ENCODE data around the gene GALNTL6. TPM values are rescaled to one million over a fixed set of nuclear protein-coding genes. Genes with fewer than 3 reads are reported as not detected.

GALNTL6 gene
- total and polyA plus RNA-seq, 9 of the 15 experiments (the other 6 are each of a cell fraction or from before 2014, with no cell fraction given), result 0.18 to 0.50 (median 0.29) TPM

DNA sequence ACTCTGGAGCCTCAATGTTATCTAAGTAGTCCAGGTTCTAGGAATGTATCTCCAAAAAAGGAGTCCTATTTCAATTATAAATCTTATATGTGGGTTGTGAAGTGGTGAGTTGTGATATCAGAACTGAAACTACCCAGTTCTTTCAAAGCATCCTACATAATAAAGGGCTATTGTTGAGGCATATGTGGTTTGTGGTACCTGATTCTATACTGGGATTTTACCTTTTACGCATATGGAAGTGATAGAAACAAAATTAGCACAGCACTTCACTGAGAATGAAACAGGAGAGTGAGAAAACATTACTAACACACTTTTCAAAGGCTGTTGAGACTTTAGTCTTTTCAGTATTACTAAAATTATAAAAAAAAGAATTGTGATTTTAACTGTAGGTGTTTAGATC lies 937.7 kb downstream of the GALNTL6 start (continued):
- TF ChIP-seq C11orf30 (IDR thresholded peaks at IDR 0.05; ENCODE audit: low read depth) (no peak), KLF1 (tag; IDR thresholded peaks at IDR 0.05) (no peak)

- ATAC-seq (no peak), FAIRE-seq (no peak), DNase-seq (ENCODE audit: extremely low read depth in 1 of 4, low spot score in 3 of 4) (no peak)
- Histone ChIP-seq H3K9me3 (replicated peaks; ENCODE audit: control insufficient read depth, insufficient read depth, low read depth, low read length) (peaks cover 2% of the 10 kb centered on the region; the same call in 1 of the 2 replicates), H3K4me2 (ENCODE audit: insufficient read depth, low read length) (no peak overlapping the region), H3K9ac (ENCODE audit: insufficient read depth in 1 of 2, low read depth in 2 of 2, low read length in 2 of 2) (no peak overlapping the region), H3K79me2 (ENCODE audit: control insufficient read depth, insufficient read depth, low read length) (no peaks in the 10 kb centered on the region), H3K27me3 (ENCODE audit: control insufficient read depth in 2 of 2, insufficient read depth in 2 of 2, low read length in 2 of 2) (no peaks in the 10 kb centered on the region), H3K36me3 (ENCODE audit: control insufficient read depth, insufficient read depth, low read length) (no peaks in the 10 kb centered on the region), H3K4me3 (no peak overlapping the region), H3K9me1 (ENCODE audit: control insufficient read depth, insufficient read depth, low read length) (no peaks in the 10 kb centered on the region), H4K20me1 (replicated peaks; ENCODE audit: control insufficient read depth, insufficient read depth, low read length) (no peaks in the 10 kb centered on the region), H3K4me1 (replicated peaks in 1 of 2; ENCODE audit: control insufficient read depth in 2 of 2, insufficient read depth in 2 of 2, low read length in 2 of 2) (no peaks in the 10 kb centered on the region), H2AFZ (ENCODE audit: low read depth, low read length) (no peak overlapping the region), H3K27ac (ENCODE audit: extremely low read depth, low read depth, low read length) (no peak overlapping the region)
- no TSS peak for BruUV-seq (replicated peaks)
- WGBS (ENCODE audit: insufficient coverage, low coverage, missing lambda C conversion rate), result 0% methylated on average over 2 of the region's 2 CpGs
- CTCF ChIA-PET (ENCODE audit: low intra/inter-chr PET ratio), result no interaction called here
- POLR2A ChIA-PET, result no interaction called here
- in situ Hi-C loops (cut with MboI), result no loop called here
- intact Hi-C loops (cut with micrococcal nuclease), result no loop called here
- TF ChIP-seq MYBL2 (IDR thresholded peaks at IDR 0.05; ENCODE audit: low read depth), result no peak
- no peak for TF ChIP-seq MYBL2 (CRISPR knock-in tag; IDR thresholded peaks at IDR 0.05; ENCODE audit: borderline replicate concordance)
- no peak for TF ChIP-seq CBX2 (IDR thresholded peaks at IDR 0.05; ENCODE audit: insufficient read depth, low read length, poor library complexity, severe bottlenecking)
- no peak for TF ChIP-seq RBM14 (IDR thresholded peaks at IDR 0.05; ENCODE audit: borderline replicate concordance, insufficient read depth, low read depth, low read length)
- TF ChIP-seq, protein P1, sequence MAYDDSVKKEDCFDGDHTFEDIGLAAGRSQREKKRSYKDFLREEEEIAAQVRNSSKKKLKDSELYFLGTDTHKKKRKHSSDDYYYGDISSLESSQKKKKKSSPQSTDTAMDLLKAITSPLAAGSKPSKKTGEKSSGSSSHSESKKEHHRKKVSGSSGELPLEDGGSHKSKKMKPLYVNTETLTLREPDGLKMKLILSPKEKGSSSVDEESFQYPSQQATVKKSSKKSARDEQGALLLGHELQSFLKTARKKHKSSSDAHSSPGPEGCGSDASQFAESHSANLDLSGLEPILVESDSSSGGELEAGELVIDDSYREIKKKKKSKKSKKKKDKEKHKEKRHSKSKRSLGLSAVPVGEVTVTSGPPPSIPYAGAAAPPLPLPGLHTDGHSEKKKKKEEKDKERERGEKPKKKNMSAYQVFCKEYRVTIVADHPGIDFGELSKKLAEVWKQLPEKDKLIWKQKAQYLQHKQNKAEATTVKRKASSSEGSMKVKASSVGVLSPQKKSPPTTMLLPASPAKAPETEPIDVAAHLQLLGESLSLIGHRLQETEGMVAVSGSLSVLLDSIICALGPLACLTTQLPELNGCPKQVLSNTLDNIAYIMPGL (CRISPR knock-in tag; IDR thresholded peaks at IDR 0.05), result no peak
- TF ChIP-seq, protein P2, sequence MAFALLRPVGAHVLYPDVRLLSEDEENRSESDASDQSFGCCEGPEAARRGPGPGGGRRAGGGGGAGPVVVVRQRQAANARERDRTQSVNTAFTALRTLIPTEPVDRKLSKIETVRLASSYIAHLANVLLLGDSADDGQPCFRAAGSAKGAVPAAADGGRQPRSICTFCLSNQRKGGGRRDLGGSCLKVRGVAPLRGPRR (CRISPR knock-in tag; IDR thresholded peaks at IDR 0.05), result no peak
- no peak for TF ChIP-seq CEBPB (tag; IDR thresholded peaks at IDR 0.05)
- TF ChIP-seq SIN3B (IDR thresholded peaks at IDR 0.05; ENCODE audit: low read depth), result no peak
These were observed 938.3 kb downstream of the GALNTL6 start for GRCh38 chr4:172751550-172751949.

Measured in K562 (cell line).